Hematopoietic multipotent progenitor cell (in vitro differentiated cells): ENCODE results near the gene CEP162. TPM values are rescaled to one million over a fixed set of nuclear protein-coding genes. Genes with fewer than 3 reads are reported as not detected.
"Not testable (repeated sequence)": the region's sequence is repeated elsewhere in the genome, so short reads cannot be mapped to it uniquely, and the experiment has no call there.

ENCODE experiments used
- DNase-seq, 3 donors: peaks; one replicate each; pipeline ENCODE4 v3.0.0-alpha.2; 2011 to 2015; ENCODE audit warnings: low read depth in 2 of 3, low spot score in 2 of 3
- total RNA-seq: library from RNA; depleted of rRNA; stranded (reverse); fragments of >200 nt; gene quantifications from one replicate; pipeline ENCODE4 v1.2.3, GENCODE V29; 2012

The CEP162 gene
- 1.6 TPM for total RNA-seq

GRCh38 chr6:84227434-84228197, at the start of gene CEP162:
Gene CEP162, minus strand, starts transcription at chr6:84227643. Its CDS starts 1,250 bp downstream, at chr6:84226393.
- peak; percentile 74 to 89 (median 85) for DNase-seq

GRCh38 chr6:84274856-84275255, 47.4 kb upstream of the CEP162 start:
- no peak for DNase-seq

DNA sequence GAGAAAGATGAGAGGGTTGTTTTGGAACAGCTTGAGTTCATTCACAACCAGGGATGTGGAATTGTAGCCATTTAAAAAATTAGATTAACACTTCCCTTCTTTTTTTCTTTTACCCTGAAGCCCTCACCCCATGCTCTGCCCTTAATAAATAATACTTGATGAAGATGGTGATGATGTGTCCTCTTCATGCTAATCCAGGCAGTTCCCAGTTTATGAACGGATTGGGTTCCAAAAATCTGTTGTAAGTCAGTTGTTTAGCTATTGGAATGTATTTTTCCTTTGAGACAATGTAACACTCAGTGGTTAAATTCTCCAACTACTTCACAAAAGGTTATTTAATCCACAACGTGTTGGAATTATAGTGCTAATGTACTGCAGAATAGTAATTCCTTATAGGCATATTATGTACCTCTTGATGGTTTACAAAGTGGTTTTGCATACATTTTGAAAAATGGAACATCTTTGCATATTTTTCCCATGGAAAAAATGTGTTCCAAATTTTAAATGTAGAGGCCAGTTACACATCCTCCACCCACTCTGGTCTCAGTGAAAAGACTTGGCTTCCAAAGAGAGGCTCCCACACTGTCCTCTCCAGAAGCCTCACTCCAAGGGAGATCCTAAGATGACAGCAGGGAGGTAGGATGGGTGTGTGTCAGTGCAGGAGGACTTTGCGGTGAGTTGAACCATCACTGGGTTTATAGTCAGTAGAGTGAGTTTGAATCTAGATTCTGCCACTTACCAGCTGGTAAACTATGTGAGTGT, 45.8 kb upstream of the CEP162 start:
- DNase-seq: no peak

GRCh38 chr6:84272298-84272697, 44.9 kb upstream of the CEP162 start:
- no peak for DNase-seq

DNA sequence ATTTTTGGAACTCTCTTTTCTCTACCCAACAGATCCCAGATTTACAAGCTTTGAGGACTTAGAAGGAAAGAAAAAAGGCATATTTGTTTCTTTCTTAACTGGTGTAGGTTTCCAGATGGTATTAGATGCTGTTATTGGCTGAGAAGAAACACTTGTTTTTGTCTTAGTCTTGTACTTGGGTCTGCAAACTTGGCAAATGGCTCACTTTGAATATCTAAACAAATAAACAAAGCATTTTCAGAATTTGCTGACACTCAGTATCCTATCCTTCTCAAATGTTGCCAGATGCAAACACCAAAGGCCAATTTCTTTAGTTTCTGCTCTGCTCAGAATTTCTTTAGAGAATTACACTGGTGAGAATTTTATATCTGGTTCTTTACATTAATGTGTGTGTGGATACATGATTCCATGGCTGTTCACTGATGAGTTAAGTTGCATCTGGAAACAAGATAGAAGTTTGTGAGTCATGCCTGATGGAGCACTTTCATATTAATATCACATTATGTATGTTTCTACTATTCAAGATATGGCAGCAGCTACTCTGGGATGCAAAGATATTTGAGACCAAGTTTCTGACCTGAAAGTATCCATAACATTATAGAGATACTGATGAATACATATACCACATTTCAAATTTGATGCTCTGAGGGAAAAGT, 43.7 kb upstream of the CEP162 start:
- no peak for DNase-seq

- DNase-seq: peak in 2 of 3 donors; percentile 26 to 65
These were observed 42.7 kb upstream of the CEP162 start for GRCh38 chr6:84269947-84270733.

- no peak for DNase-seq
These were observed 41.3 kb upstream of the CEP162 start for GRCh38 chr6:84268781-84269180.

- DNase-seq: no peak
These were observed 36.1 kb upstream of the CEP162 start for GRCh38 chr6:84263557-84263956.

GRCh38 chr6:84260926-84261325, 33.5 kb upstream of the CEP162 start:
- no peak for DNase-seq

GRCh38 chr6:84260196-84260595, 32.8 kb upstream of the CEP162 start:
- DNase-seq: no peak

- no peak for DNase-seq
These were observed 31.4 kb upstream of the CEP162 start for GRCh38 chr6:84258866-84259265.

DNA sequence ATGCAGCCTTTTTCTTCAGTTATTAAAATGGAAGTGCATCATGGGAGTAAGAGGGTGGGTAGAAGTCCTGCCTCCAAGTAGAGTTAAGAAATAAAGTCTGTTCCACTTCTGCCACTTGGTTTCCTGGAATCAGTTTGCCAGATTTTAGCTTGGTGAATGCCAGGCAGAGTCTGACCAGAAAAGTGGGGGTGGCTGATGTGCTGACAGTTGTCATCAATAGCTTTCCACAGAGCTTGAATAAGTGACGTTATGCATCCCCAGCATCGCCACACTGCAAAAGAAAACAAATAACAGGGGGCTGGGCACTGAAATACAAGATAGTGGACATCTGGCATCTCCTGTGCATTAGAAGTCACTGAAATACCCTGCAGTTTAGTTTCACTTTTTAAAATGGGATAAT, 30.8 kb upstream of the CEP162 start:
- DNase-seq: no peak

DNA sequence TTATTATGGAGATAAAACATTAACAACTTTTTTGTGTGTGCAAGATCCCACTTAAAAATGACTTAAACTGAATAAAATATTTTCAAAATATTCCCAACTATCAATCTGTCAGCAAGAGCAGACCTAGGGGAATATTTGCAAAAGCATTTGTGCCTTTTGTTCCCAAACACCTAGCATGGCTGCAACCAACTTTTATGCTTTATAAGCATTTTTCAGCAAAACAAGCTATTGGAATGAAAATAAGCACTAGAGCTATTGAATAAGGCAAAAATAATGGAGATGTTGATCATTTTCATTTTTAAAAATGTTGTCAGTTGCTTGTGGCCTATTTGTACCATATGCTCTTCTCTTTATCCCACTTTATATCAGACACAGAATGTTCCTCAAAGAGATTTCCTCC, 28.2 kb upstream of the CEP162 start:
- DNase-seq: no peak

DNA sequence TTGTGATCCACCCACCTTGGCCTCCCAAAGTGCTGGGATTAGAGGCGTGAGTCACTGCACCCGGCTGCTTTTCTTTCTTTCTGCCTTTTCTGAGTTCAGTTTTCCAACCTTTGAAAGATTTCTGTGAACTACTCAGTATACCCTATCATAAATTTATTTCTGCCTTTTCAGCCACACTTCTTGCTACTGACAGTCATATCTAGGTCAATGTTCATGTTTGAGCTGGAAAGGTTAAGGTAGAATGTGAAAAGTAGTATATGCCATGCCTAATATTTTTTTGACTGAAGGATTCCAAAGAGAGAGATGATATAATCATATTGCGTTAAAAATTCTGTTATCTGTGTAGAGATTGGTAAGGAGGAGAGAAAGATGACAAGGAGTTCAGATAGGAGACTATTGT, 25.9 kb upstream of the CEP162 start:
- no peak for DNase-seq

DNA sequence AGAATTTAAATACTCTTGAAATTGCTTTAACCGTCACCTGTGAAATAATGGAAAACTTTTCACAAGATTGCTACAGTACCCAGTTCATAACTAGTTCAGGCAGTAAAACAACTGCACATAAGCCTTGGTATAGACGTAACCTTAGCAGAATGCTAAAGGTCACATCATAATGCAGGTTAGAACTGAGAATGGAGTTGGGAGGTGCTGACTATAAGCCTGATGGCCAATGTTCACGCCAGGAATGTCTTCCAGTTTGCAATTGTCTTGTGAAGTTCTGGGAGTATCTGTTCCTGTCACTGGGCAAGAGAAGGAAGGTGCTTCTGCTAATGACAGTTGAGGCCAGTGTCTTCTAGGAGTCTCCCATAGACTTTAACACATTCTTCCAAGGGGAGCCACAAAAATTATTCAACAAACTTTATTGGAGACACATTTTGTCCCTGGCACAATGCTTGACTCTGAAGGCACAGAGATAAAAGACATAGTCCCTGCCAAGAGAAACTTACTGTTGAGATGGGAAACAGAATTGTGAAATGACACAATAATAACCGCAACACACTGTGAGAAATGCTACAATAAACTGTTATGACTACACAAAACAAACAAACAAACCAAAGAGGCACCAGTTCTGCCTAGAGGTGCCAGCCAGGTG, 24.6 kb upstream of the CEP162 start:
- DNase-seq: no peak

DNA sequence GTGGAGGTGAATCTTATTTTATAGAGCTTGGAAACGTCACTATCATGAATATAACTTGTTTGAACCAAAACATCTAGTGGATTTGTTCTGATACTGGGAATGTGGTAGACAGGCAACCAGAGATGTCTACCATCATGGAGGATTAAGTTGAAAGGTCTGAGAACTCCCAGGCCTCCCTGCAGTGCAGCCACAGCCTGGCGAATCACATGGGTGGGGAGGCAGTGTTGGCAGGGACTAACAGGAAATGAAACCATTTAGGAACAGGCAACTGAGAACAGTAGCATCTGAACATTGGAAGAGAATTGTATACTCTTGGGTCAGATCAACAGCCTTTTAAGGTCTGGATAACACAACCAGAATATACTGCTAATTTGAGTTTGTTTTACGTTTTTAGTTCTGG, 22.3 kb upstream of the CEP162 start:
- DNase-seq: no peak

- not testable (repeated sequence) for DNase-seq
These were observed 17.1 kb upstream of the CEP162 start for GRCh38 chr6:84244416-84245081.

- no peak for DNase-seq
These were observed 15.8 kb upstream of the CEP162 start for GRCh38 chr6:84243240-84243639.

DNA sequence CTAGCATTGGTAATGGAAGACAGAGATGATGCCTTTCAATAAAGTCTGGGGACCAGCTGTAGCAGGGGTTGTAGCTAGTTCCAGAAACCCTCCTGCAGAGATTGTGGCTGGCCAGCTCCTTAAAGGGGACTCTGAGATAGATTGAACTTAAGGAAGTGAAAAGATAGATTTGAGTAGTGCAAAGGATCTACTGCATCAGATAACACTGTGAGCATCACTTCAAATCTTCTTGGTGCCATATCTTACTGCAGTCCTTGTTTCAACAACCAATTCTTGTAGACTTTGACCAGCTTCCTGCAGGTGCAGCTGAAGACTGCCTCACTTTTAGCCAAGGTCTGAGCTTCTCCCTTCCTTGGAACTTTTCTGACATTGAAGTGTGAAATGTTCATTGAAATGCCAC, 14.8 kb upstream of the CEP162 start:
- no peak for DNase-seq

DNA sequence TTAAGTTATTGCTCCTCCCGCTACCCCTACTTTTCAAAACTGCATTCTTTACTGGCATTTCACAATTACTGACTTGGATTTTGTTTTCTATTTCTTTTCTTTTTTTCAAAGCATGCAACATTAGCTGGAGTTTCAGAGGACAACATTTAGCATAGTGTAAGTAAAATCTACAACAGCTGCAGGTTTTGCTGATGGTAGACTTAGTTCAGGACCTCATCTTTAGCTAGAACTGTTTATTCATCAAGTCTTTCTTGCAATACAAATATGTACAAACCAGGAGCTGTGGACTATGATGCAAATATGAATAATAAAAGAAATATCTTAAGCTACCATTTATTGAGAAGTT, 728 bp upstream of the CEP162 start:
- DNase-seq: no peak
